HEK293 (cell line): ENCODE results near the gene LPCAT4.

Experiments
- CTCF ChIA-PET: fragments of 350-600 bp; formaldehyde crosslinking; extraction: SDS; loops from one replicate; lab custom pipeline; 2021; ENCODE audit warnings: antibody characterized with exemption; lab: Yijun Ruan, JAX
- POLR2A ChIA-PET: fragments of 300-600 bp; formaldehyde crosslinking; extraction: SDS; loops from one replicate; lab custom pipeline; 2020; ENCODE audit warnings: antibody characterized with exemption, inconsistent platforms; lab: Yijun Ruan, JAX
- H3K27ac ChIP-seq: fragments of 200-500 bp; sonication (Bioruptor generic); 2 replicates; pipeline ENCODE4 v1.5.1; 2014; ENCODE audit warnings: low read depth, low read length, control low read depth, inconsistent platforms; ENCODE audit errors: extremely low read depth
- H3K36me3 ChIP-seq, 2 experiments: fragments of 200-500 bp in 1 of 2; sonication (Bioruptor generic) in 1 of 2; 1 replicate in 1 of 2; 2 replicates in 1 of 2; pipeline ENCODE4 v1.5.1; 2014 to 2017; ENCODE audit warnings: inconsistent platforms in 2 of 2, low read length in 2 of 2; ENCODE audit not compliant: control insufficient read depth in 2 of 2, insufficient read depth in 1 of 2
- H3K4me1 ChIP-seq: fragments of 200-500 bp; sonication (Bioruptor generic); 2 replicates; pipeline ENCODE4 v1.5.1; 2014; ENCODE audit warnings: mild to moderate bottlenecking, low read length, inconsistent platforms; ENCODE audit not compliant: control insufficient read depth, insufficient read depth
- H3K4me3 ChIP-seq: 2 replicates; pipeline ENCODE4 v1.5.1; 2011; ENCODE audit warnings: low read depth, mild to moderate bottlenecking, control low read depth, low read length, moderate library complexity
- H3K9me3 ChIP-seq: fragments of 200-500 bp; sonication (Bioruptor generic); 2 replicates; pipeline ENCODE4 v1.5.1; 2014; ENCODE audit warnings: low read depth, low read length, inconsistent platforms; ENCODE audit not compliant: control insufficient read depth, insufficient read depth
- CTCF ChIP-seq: fragments of 450-650 bp; formaldehyde crosslinking; IDR thresholded peaks from 2 replicates; pipeline ENCODE4 v1.5.1; 2016; ENCODE audit warnings: missing biosample characterization, missing genetic modification characterization
- HIC1 ChIP-seq: fragments of 450-650 bp; formaldehyde crosslinking; IDR thresholded peaks from 2 replicates; pipeline ENCODE4 v1.5.1; 2016; ENCODE audit warnings: missing biosample characterization, missing genetic modification characterization
- IKZF3 ChIP-seq: fragments of 450-650 bp; IDR thresholded peaks from 2 replicates; pipeline ENCODE4 v1.5.0; 2018; ENCODE audit warnings: missing biosample characterization, mild to moderate bottlenecking, missing genetic modification characterization, moderate library complexity
- KLF1 ChIP-seq: fragments of 450-650 bp; formaldehyde crosslinking; IDR thresholded peaks from 2 replicates; pipeline ENCODE4 v1.5.1; 2016; ENCODE audit warnings: missing biosample characterization, missing genetic modification characterization
- KLF17 ChIP-seq: fragments of 450-650 bp; formaldehyde crosslinking; IDR thresholded peaks from 2 replicates; pipeline ENCODE4 v1.5.1; 2016; ENCODE audit warnings: missing biosample characterization, missing genetic modification characterization
- SCRT1 ChIP-seq: fragments of 450-650 bp; formaldehyde crosslinking; IDR thresholded peaks from 2 replicates; pipeline ENCODE4 v1.5.1; 2016; ENCODE audit warnings: missing biosample characterization, missing genetic modification characterization, borderline replicate concordance
- SP7 ChIP-seq: fragments of 450-650 bp; formaldehyde crosslinking; IDR thresholded peaks from 2 replicates; pipeline ENCODE4 v1.5.1; 2016; ENCODE audit warnings: missing biosample characterization, missing genetic modification characterization
- TCF7L2 ChIP-seq: IDR thresholded peaks from 2 replicates; pipeline ENCODE4 v1.6.1; 2011; ENCODE audit warnings: low read depth, mild to moderate bottlenecking, inconsistent platforms, low read length, moderate library complexity, borderline replicate concordance
- ZBTB10 ChIP-seq: fragments of 450-650 bp; formaldehyde crosslinking; IDR thresholded peaks from 2 replicates; pipeline ENCODE4 v1.5.1; 2016; ENCODE audit warnings: missing biosample characterization, missing genetic modification characterization
- ZBTB21 ChIP-seq: fragments of 450-650 bp; formaldehyde crosslinking; IDR thresholded peaks from 2 replicates; pipeline ENCODE4 v1.5.1; 2017; ENCODE audit warnings: missing biosample characterization, missing genetic modification characterization
- ZBTB44 ChIP-seq: fragments of 450-650 bp; IDR thresholded peaks from 2 replicates; pipeline ENCODE4 v1.5.1; 2018; ENCODE audit warnings: missing biosample characterization, mild to moderate bottlenecking, missing genetic modification characterization
- ZNF138 ChIP-seq: fragments of 450-650 bp; formaldehyde crosslinking; IDR thresholded peaks from 2 replicates; pipeline ENCODE4 v1.5.1; 2016; ENCODE audit warnings: missing biosample characterization, missing genetic modification characterization, borderline replicate concordance
- ZNF146 ChIP-seq: fragments of 450-650 bp; formaldehyde crosslinking; IDR thresholded peaks from 2 replicates; pipeline ENCODE4 v1.5.1; 2016; ENCODE audit warnings: missing biosample characterization, missing genetic modification characterization
- ZNF223 ChIP-seq: fragments of 450-650 bp; formaldehyde crosslinking; IDR thresholded peaks from 2 replicates; pipeline ENCODE4 v1.5.1; 2016; ENCODE audit warnings: missing biosample characterization, missing genetic modification characterization
- ZNF311 ChIP-seq: fragments of 450-650 bp; formaldehyde crosslinking; IDR thresholded peaks from 2 replicates; pipeline ENCODE4 v1.5.1; 2017; ENCODE audit warnings: missing biosample characterization, missing genetic modification characterization, borderline replicate concordance
- ZNF335 ChIP-seq: fragments of 450-650 bp; formaldehyde crosslinking; conservative IDR thresholded peaks from 2 replicates; pipeline ENCODE4 v1.5.1; 2016; ENCODE audit warnings: missing biosample characterization, missing genetic modification characterization
- ZNF654 ChIP-seq: fragments of 450-650 bp; formaldehyde crosslinking; IDR thresholded peaks from 2 replicates; pipeline ENCODE4 v1.5.1; 2016; ENCODE audit warnings: low read depth, missing biosample characterization, missing genetic modification characterization
- ZNF776 ChIP-seq: fragments of 450-650 bp; formaldehyde crosslinking; IDR thresholded peaks from 2 replicates; pipeline ENCODE4 v1.5.0; 2017; ENCODE audit warnings: missing biosample characterization, missing genetic modification characterization, borderline replicate concordance
- ZNF777 ChIP-seq: fragments of 450-650 bp; formaldehyde crosslinking; IDR thresholded peaks from 2 replicates; pipeline ENCODE4 v1.5.1; 2017; ENCODE audit warnings: missing biosample characterization, missing genetic modification characterization, borderline replicate concordance
- ZSCAN4 ChIP-seq: fragments of 450-650 bp; formaldehyde crosslinking; IDR thresholded peaks from 2 replicates; pipeline ENCODE4 v1.5.1; 2017; ENCODE audit warnings: missing biosample characterization, missing genetic modification characterization

LPCAT4 gene

GRCh38 chr15:34318277-34319079 is 48.5 kb downstream of the LPCAT4 start (continued):
- peak; percentile 56; the same call in 1 of the 2 replicates for TF ChIP-seq KLF17 (tag by site-specific recombination)
- peak; percentile 74; the same call in 1 of the 2 replicates for TF ChIP-seq IKZF3 (tag by site-specific recombination)
- peak; percentile 79 for TF ChIP-seq KLF1 (tag by site-specific recombination)
- TF ChIP-seq ZNF777 = no peak
- TF ChIP-seq ZNF335 (tag by site-specific recombination) = 0 out of 2 replicates have a peak, but pooled peaks have one; percentile 24

- ChIA-PET CTCF (no interaction called here), POLR2A (interaction anchor here (0.7 kb wide), 1 partner anchor 24 kb away, joined by 3 read pairs; no protein-coding TSS in a partner anchor)
- Histone ChIP-seq H3K9me3 (no peaks in the 10 kb centered on the region), H3K4me3 (no peak overlapping the region), H3K36me3 (no peaks in the 10 kb centered on the region), H3K4me1 (peaks cover 7% of the 10 kb centered on the region; the same call in 1 of the 2 replicates), H3K27ac (no peak overlapping the region)
- TF ChIP-seq ZNF146 (no peak), ZNF138 (tag by site-specific recombination) (no peak), ZSCAN4 (tag by site-specific recombination) (no peak), ZBTB10 (no peak), ZBTB44 (tag by site-specific recombination) (no peak), ZNF776 (tag by site-specific recombination) (no peak), ZNF311 (no peak), ZNF223 (no peak), TCF7L2 (no peak), ZNF654 (tag by site-specific recombination) (no peak), HIC1 (tag by site-specific recombination) (no peak), SP7 (tag by site-specific recombination) (no peak), ZBTB21 (no peak), SCRT1 (tag by site-specific recombination) (no peak), CTCF (tag by site-specific recombination) (no peak)
Measured at GRCh38 chr15:34314491-34315490, 52.2 kb downstream of the LPCAT4 start.
